Hematopoietic multipotent progenitor cell treated with erythropoietin and hydrocortisone succinate and interleukin-3 and kit ligand, for 6 days (in vitro differentiated cells): ENCODE measurements around the gene IFITM2.
"Not testable (repeated sequence)": the region's sequence is repeated elsewhere in the genome, so short reads cannot be mapped to it uniquely, and the experiment has no call there.

ENCODE experiments used
- DNase-seq: peaks from one replicate; pipeline ENCODE4 v3.0.0-alpha.2; 2015

Gene IFITM2

DNA sequence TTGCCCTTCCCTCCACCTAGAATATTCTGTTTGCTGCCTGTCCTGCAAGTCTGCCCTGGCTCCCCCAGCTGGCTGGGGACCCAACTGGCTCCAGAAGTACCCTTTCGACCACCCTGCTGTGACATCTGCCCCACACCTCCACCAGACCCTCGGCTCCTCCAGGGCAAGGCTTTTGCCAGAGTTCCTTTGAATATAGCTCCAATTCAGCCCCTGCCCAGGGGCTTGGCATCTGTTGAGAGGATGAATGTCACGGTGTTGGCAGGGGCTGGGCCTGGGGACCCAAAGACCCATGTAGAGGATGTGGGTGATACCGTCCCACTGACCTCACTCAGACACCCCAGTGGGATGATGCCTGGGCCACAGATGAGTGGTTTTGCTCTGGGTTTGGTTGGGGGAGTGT lies 25.4 kb upstream of the IFITM2 start:
- no peak for DNase-seq

DNA sequence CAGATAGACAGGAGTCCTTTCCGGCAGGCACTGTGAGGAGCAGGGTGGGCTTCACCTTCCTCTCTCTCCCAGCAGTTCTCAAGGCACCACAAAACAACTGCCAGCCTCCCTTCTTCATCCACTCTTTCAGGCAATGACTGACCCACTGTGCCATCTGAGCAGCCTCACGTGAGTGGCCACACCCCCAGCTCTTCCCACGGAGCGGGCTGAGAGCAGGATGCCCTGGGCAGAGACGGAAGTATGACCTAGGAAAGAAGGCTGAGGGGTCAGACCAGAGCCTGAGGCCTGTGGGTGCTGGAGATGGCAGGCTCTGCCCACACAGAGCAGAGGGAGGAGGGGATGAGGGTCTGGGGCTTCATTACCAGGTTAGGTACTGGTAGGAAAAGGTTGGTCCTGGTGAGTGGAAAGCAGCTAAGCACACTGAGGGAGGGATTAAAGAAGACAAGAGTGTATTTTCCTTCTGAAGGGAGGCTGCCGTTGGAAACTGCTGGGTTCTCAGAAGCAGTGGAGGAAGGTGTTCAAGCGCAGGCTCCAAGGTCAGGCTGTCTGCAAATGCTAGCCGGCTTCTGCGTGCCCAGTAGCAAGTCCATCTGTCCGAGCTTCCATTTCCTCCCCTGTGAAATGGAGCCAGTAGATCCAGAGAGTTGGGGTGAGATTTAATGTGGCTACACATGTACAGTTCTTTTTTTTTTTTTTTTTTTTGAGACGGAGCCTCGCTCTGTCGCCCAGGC lies 24.8 kb upstream of the IFITM2 start:
- DNase-seq, result no peak

DNA sequence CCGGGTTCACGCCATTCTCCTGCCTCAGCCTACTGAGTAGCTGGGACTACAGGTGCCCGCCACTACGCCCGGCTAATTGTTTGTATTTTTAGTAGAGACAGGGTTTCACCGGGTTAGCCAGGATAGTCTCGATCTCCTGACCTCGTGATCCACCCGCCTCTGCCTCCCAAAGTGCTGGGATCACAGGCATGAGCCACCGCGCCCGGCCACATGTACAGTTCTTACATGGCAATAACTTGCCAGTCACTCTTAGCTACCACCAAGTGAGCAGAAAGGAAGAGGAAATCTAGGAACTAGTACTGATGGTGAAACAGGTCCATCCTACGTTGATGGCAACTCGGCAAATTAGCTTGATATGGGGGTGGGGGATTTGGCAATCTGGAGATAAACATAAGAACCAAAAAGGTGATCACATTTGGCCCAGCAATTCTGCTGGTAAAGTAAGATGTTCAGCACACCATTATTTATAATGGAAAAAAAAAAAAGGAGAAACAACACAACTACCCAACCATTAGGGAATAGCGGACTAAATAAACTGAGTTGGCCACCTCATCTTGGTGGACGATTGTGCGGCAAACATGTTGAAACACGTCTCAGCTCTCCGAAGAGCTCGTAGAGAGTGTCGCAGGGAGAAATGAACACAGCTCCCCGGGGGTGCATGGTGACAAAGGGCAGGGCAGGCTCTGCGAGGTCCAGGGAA lies 24.1 kb upstream of the IFITM2 start:
- DNase-seq, result no peak

DNA sequence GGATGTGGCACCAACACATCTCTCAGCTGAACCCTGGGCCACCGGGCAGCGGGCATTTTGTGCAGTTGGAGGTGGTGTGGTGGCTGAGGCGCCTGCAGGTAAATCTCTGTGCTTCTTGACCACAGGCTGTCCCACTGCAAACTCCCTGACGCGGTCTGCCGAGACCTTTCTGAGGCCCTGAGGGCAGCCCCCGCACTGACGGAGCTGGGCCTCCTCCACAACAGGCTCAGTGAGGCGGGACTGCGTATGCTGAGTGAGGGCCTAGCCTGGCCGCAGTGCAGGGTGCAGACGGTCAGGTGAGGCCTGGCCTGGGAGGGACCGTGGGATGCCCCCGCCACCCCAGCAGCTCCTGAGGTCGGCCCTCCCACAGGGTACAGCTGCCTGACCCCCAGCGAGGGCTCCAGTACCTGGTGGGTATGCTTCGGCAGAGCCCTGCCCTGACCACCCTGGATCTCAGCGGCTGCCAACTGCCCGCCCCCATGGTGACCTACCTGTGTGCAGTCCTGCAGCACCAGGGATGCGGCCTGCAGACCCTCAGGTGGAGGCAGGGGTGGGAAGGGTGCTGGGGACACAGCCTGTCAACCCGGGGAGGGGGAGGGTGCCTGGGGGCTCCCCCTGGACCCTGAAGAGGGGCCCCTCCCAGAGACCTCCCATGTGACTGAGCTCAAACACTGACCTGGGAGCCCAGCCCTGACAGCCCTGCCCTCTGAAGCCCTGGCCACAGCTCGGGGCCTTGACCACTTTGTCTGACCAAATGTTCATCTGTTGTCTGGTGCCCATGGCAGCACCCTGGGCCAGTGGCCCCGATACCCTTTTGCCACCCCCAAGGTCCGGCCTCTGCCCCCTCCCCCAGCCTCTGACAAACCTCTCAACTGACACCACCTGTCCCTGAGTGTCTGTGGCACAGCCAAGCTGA lies 23.3 kb upstream of the IFITM2 start:
- no peak for DNase-seq

DNA sequence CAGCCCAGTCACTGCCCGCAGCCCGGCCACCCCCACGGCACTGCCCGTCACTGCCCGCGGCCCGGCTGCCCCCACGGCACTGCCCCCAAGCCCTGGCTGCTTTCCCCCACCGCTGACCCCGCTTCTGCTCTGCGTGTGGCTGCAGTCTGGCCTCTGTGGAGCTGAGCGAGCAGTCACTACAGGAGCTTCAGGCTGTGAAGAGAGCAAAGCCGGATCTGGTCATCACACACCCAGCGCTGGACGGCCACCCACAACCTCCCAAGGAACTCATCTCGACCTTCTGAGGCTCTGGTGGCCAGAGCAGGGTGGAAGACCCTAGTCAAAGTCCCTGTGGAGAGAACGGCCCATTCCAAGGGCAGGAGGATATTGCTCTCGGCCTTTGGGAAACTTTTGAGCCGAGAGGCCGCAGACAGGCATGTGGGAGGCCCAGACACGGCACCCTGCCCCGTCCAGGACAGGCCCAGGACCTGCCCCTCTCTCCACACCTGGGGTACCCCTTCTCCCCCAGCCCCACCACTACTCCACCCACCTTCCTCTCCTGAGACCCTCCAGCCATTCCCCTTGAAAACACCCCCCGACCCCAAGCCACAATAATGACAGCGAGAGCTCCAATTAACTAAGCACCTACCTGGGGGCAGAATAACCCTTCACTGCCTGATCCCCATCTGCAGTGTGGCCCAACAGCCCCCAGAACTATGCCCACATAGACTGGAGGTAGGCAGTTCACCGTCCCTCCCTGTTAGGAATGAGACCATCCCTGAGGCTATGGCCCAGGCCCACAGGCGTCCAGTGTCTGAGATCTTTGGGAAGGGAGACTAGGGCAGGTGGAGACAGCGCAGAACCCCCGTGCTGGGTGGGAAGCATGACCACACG lies 22.4 kb upstream of the IFITM2 start:
- DNase-seq, result no peak

DNA sequence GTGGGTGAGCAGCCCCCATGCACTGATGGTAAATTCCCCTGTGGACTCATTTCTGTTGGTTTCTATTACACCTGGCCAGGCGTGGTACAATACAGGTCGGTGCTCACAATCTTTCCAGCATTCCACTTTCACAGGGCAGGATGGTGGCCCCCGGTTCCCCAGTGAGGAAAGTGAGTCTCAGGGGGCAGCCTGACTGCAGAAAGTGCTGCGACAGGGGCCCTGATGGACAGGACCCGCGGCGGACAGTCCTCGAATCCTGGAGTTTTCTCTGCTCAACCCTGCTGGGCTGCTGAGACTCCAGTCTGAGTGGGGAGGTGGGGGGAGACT lies 21.8 kb upstream of the IFITM2 start:
- DNase-seq, result no peak

DNA sequence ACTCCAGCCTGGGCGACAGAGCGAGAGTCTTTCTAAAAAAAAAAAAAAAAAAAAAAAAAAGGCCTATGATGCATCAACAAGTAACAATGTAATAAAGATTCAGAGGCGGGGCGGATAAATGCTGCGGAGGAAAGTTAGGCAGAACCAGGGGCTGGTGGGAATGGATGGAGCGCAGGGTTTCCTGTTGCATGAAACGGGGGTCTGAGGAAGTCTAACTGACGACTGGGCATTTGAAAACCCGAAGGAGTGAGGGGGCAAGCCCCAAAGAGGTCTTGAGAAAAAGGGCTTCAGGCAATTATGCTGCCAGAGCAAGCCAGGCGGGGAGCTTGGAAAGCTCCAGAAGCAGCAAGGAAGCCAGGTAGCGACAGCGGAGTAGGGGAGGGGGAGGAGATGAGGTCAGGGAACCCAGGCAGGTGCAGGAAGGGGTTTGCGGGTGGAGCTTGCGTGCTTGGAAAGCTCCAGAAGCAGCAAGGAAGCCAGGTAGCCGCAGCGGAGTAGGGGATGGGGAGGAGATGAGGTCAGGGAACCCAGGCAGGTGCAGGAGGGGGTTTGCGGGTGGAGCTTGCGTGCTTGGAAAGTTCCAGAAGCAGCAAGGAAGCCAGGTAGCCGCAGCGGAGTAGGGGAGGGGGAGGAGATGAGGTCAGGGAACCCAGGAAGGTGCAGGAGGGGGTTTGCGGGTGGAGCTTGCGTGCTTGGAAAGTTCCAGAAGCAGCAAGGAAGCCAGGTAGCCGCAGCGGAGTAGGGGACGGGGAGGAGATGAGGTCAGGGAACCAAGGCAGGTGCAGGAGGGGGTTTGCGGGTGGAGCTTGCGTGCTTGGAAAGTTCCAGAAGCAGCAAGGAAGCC lies 20.4 kb upstream of the IFITM2 start:
- not testable (repeated sequence) for DNase-seq

DNA sequence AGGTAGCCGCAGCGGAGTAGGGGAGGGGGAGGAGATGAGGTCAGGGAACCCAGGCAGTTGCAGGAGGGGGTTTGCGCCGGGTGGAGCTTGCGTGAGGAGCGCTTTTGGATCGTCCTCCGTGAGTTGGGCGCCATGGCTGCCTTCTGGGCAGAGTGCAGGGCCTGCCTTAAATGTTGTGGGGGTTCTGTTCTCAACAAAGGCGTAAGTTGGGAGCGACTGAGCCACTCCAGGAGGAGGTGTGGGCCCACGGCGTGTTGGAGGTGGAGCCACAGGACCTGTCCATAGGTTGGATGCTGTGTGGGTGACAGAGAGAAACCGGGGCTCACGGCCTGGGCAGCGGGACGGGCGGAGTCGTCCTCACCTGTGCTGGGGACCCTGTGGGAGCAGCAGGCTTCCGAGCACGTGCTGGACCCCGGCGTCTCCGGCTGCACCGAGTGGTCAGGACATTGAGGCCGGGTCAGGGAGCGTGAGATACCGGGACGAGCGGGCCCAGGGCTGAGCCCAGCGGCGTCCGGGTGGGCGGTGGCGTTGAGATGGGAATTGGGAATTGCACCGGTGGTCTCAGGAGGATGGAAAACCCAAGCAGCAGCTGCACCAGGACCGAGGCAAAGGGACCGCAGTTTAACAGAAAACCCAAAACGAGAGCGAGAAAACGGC lies 19.7 kb upstream of the IFITM2 start:
- no peak for DNase-seq

DNA sequence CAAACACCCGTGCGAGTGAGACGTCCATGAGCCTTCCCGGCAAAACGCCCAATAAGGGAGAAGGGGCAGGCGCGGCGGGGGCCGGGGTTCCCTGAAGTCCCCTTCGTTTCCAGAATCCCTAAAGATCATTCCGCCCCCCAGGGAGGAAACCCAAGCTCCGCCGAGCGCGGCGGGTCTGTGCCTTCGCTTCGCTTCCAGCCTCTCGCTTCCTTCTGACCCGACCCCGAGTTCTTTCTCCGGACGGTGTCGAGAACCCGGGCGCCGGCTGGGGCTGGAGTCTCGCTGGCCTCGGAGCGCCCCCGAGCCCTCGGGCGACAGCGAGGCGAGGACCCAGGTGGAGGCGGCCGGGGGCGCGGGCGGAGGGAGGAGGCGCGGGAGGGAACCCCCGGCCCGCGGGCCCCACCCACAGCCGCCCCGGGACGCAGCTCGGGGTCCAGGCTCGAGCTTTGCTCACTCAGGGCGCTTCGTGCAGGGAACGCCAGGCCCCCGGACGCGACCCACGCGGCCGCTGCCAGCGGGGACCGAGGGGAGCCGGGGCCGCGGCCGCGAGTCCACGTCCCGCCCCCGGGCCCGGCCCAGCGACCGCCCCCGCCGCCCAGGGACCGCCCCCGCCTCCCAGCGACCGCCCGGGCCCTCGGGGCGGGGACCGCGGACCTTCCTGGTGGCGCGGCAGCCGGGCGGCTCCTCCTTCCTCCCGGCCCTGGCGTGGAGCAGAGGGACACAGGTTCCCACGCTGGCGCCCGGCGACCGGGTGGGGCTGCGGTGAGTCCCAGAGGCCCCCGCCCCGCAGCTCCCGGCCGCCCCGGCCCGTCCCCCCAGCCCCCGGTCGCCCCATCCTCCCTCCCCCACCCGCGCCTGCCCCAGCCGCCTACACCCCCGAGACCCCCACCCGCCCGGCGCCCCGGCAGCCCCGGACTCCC lies 18.9 kb upstream of the IFITM2 start, which contains the start of gene PGGHG:
Gene PGGHG (plus strand): TSS at position 649 of the 920 bp plus-strand sequence. CDS start 691 bp downstream, outside the sequence.
- DNase-seq, result peak; percentile 67

DNA sequence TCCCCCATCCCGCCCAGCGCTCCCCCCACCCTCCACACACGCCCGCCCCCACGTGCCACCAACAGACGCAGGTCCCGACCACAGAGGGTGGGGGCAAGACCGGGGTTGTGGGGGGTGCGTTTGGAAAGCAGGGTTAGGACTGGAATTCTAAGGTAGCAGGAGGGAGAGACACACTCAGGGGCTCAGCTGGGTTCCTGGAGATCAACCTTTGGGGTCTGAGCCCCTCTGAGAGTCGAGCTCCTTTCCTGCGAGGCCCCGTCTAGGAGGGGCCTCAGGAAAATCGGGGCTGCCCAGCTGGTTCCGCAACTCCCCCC lies 18.3 kb upstream of the IFITM2 start:
- DNase-seq, result no peak

DNA sequence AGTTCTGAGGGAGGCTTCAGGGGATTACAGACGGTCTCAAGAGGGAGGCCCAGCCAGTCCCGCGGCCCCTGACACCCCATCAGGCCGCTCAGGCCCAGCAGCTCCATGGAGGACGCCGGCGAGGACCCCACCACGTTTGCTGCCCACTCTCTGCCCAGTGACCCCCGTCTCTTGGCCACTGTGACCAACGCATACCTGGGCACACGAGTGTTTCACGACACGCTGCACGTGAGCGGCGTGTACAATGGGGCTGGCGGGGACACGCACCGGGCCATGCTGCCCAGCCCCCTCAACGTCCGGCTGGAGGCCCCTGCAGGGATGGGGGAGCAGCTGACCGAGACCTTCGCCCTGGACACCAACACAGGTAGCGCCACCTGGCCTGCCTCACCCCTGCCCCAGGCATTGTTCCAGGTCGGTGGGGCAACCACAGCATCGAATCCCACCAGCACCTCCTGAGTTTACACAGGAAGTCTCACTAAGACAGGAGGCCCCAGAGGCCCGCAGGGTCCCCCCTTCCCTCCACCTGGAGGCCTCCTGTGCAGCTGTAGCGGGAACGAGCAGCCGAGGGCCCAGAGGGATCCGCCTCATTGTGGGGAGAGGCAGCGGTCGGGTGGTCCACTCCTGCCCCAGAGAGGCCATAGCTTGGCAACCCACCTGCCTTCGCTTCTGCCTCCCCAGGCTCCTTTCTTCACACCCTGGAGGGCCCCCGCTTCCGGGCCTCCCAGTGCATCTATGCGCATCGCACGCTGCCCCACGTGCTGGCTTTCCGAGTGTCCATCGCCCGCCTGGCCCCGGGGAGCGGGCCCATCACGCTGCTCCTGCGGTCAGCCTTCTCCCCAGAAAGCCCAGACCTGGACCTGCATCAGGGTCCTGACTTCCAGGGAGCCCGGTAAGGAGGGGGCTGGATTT lies 17.6 kb upstream of the IFITM2 start:
- no peak for DNase-seq

DNA sequence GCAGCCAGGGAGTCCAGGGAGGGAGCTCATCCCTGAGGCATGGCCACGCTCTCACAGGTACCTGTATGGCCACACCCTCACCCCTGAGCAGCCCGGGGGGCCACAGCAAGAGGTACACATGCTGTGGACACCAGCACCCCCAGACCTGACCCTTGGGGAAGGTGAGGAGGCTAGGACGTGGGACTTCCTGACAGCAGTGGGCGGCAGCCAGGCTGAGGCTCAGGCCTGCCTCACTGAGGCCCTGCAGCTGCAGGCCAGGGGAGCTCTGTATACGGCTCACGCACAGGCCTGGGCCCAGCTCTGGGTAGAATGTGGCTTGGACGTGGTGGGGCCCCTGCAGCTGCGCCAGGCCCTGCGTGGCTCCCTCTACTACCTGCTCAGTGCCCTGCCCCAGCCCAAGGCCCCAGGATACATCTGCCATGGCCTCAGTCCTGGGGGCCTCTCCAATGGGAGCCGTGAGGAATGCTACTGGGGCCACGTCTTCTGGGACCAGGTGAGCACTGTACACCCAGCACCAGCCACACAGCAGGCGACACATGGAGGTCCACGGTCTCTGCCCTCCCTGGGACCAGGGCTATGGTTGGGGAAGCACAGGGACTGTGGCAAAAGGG lies 16.9 kb upstream of the IFITM2 start:
- DNase-seq, result no peak

DNA sequence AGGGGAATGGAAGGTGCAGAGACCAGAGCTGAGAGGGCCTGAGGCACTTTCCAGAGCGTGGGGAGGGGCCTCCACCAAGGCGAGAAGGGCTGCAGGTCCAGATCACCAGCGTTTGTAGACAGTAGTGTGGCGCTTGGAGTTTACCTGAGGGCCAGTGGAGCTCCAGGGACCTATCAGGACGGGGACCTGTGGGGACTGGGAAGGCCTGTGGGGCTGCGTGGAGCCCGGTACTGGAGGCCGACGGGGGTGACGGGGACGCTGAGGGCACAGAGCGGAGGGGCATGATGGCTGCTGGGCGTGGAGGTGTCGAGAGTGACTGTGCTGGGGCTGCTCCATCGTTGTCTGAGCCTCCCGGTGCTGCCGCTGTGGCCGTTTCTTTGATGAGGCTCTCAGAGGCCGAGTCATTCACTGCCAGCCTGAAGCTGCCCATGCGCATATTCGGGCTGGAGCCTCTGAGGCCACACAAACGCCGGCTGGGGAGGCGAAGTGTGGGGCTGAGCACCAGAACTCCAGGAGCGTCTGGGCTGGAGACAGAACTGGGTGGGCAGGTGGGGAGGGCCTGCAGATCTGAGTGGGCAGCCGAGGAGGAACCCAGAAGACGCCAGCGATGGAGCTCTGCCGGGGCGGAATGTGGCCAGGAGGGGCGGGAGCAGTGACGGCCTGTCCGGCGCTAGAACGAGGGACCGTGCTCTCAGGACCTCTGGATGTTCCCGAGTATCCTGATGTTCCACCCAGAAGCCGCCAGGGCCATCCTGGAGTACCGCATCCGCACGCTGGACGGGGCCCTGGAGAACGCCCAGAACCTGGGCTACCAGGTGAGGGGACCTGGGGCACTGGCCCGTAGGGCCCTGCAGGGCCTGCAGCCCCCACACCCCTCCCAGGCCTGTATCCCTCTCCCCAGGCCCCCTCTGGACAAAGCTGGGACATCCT lies 16.1 kb upstream of the IFITM2 start:
- no peak for DNase-seq

DNA sequence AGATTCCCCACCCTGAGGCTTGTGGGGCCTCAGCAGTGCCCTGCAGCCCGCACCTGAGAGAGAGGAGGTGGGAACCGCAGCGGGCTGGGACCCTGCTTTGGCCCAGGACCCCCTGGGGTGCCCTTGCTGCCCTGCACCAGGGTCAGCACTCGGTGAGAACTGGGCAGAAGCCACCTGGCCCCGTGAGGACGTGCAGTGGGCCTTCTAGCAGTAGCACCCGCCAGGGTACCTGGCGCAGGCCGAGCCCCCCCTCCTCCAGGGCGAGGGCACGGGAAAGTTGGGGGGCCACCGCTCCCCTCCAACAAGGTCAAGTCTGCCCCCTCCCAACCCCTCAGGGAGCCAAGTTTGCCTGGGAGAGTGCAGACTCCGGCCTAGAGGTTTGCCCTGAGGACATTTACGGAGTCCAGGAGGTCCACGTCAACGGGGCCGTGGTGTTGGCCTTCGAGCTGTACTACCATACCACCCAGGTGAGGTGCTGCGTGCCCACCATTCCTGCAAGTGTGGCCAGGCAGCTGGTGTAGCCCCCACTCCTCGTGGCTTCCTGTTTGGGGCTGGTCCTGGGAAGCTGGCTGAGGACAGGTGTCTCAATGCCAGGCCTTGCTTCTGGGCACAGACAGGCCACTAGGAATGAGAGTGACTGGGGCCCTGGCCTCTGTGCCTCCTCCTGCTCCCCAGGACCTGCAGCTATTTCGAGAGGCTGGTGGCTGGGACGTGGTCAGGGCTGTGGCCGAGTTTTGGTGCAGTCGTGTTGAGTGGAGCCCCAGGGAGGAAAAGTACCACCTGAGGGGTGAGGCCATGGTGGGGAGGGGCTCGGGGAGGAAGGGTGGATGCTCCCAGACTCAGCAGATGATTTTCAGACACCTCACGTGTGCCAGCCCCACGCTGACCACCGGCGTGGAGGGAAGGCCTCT lies 15.2 kb upstream of the IFITM2 start:
- DNase-seq, result no peak

DNA sequence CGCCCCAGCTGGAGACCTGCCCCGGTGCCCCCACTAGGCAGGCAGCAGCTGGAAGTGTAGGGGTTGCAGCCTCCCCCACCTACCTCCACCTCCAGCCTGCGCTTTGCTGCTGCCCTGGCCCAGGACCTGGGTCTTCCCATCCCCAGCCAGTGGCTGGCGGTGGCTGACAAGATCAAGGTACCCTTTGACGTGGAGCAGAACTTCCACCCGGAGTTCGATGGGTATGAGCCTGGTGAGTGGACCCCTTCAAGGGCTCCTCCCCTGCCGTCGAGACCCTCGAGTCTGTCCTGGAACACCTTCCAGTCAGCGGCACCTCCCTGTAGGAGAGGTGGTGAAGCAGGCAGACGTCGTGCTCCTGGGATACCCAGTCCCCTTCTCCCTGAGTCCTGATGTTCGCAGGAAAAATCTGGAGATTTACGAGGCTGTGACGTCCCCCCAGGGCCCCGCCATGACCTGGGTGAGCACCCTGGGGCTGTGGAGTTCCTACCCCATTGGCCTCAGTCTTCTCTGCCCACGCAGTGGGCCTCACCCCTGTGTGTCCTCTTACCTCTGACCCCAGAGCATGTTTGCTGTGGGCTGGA lies 14.3 kb upstream of the IFITM2 start:
- no peak for DNase-seq
